GM21423 (cell line): ENCODE results near the gene SLC18A3.

Experiments used
- ATAC-seq: cut with Tn5 transposase; IDR thresholded peaks from one replicate; pipeline ENCODE4 v1.9.1; 2021; ENCODE audit warnings: mild to moderate bottlenecking, moderate library complexity; ENCODE audit not compliant: unreplicated experiment

The SLC18A3 gene

DNA sequence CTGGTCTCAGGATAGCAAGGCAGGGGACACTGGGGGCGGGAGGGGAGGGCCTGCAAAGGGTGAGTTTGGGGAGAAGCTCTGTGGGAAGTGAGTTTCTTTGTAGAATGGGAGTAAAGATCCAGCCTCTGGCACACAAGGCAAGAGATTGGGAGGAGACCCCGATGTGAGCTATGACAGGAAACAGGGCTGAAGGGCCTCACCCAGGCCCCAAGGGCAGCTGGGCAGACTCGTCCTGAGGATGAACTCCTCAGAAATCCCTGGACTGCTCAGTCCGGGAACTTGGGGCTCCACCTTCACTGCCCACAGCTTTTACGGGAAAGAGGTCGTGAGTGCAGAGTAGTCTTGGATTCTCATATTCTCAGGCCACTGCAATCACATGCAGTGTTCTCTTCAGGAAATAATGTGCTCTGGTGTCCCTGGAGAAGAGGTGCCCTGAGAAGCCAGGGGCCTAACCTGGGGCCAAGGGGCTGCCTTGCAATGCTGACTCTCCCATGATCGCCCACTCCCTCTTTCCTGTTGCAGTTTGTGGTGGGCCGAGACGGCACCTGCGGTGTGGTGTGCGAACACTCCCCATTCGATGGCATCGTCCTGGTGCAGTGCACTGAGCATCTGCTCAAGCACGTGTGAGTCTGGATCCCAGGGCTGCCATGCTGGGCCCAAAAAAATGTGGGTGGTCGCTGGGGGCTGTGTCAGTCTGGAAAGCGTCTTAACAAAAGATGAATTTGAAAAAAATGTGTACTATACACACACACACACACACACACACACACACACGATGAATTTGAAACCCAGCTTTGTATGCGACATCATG, 38.1 kb downstream of the SLC18A3 start:
- ATAC-seq = no peak

DNA sequence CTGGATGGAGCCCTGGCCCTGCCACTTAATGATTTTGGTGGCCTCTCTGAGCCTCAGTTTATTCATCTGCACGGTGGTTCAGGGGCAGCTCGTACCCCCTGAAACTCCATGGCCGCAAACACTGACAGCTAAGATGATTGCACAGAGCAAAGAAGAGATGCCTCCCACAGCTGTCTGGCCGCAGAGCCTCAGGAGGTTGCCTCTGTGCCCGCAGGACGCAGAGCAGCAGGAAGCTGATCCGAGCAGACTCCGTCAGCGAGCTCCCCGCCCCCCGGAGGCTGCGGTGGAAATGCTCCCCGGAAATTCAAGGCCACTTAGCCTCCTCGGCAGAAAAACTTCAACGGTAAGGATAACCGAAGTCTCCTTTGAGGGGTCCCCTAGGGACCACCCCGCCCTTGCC, 39.2 kb downstream of the SLC18A3 start:
- peak; percentile 54 for ATAC-seq

DNA sequence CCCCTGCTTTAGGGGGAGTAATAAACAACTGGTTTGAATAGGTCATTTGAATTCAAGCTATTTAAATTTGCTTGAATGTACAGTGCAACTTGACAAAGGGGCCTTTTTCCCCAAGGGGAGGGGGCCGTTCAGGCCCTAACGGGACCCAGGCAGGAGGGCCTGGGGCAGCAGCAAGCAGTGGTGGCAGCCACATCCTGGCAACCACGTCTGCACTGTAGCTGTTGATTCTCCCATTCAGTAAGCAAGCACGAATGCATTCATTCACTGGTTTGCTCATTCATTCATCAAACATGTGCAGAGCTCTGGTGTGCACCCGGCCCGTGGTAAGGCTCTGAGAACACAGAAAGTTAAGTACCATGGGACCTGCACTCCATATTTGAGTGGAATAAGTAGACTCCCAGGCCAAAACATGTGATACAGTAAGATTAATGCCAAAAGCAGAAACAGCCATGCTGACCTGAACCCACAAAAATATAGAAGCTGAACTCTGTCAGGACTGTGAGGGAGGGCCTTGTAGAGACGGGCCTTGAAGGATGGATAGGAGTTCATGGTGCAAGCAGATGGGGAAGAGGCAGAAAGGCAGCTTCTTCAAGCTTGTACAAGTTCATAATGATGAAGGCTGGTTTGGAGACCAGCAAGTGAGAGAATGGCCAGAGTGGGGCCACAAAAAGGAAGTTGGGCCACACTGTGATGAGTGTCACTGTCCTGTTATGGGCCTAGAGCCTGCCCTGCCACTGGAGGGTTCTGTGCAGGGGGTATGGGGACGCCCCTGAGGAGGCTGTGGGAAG, 40.0 kb downstream of the SLC18A3 start:
- no peak for ATAC-seq

DNA sequence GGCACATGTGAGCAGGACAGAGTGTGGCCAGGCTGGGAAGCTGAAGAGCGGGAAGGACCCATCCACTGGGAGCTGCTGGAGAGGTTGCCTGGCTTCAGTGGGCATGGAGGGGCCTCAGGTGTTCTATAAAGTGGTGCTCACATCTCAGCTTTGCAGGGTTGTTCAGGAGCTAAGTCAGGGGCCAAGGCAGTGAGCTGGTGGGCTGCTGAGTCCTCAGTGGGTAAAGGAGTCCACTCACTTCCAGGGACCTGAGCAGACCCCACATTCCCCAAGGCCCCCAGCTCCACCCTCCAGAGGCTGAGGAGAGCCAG, 40.6 kb downstream of the SLC18A3 start:
- ATAC-seq = no peak

DNA sequence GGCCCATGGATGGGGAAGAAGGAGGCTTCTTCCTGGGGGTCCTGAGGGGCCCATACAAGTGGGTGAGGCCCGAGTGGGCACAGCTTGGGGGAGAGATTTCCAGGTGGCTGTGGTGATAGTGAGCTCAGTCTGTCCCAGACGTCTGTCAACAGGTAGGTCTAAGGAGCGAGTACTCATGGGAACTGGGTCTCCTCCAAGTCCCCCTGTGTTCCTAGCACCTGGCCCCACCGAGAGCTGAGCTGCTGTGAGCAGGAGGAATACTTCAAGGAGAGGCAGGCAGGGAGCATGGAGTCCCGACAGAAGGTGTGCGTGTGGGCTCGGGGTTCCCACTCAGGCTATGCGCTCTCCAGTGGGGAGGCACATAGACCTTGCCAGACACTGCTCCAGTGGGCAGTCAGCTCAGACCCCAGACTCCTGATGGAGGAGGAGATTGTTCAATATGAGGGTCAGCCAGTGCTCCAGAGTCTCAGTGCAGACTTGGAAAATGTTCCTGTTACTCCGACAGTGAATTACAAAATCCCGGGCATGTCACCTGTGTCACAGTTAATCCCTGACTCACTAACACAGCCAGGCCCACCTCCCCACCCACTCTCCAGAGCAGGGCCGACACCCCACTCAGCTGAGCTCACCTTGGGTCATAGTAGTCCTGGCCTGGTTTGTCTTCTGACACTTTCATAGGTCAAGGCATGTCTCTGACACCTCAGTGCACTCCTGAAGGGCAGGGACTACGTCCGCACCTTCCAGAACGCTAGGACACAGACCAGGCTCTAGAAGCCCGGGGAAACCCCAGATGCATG, 41.1 kb downstream of the SLC18A3 start:
- ATAC-seq = no peak

DNA sequence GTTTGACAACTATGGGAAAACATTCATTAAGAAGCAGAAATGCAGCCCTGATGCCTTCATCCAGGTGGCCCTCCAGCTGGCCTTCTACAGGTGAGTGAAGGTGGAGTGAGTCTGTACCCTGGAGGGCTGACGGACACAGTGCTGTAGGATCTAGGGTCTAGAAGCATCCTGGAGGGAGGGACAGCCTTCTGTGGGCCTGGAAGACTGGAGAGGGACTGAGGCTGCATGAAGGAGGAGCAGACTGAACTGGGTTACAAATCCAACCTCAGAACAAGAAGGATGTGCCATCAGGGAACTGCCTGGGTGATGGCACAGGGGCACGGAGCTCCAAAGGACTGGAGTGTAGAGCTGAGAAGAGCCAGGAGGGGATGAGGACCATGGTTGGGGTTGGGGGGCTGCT, 41.8 kb downstream of the SLC18A3 start:
- no peak for ATAC-seq

DNA sequence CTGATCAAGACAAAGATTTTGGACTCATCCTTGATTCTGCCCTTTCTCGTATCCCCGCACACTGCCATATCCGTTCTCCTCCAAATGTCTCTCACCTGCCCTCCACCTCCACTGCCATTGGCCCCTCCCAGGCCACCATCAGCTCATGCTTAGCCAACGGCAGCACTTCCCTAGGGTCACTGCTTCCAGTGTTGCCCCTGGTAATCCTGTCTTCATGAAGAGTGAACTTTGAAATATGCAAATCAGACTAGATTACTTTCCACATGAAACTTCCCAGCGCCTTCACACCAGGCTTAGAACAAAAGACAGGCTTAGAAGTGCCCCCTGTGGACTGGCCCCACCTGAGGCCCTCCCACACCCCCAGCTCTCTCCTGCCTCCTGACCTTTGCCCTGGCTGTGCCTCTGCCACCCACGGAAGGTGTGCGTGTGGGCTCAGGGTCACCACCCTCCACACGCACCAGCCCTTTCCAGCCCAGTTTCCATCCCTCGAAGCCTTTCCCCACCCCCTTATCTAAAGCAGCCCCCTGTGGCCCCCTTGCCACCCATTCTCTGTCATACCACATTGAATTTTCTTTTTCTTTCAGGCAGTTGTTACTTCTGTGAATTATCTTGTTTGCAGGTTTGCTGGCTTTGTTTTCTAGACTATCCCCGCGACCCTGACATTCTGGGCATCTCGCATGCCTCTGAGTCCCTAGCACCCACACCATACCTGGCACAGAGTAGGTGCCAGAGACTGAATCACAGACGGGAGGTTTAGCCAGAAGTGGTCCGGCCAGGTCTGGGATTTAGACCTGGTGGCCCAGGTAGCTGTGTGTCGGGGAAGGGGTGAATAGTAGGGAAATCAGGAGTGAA, 42.5 kb downstream of the SLC18A3 start:
- no peak for ATAC-seq

DNA sequence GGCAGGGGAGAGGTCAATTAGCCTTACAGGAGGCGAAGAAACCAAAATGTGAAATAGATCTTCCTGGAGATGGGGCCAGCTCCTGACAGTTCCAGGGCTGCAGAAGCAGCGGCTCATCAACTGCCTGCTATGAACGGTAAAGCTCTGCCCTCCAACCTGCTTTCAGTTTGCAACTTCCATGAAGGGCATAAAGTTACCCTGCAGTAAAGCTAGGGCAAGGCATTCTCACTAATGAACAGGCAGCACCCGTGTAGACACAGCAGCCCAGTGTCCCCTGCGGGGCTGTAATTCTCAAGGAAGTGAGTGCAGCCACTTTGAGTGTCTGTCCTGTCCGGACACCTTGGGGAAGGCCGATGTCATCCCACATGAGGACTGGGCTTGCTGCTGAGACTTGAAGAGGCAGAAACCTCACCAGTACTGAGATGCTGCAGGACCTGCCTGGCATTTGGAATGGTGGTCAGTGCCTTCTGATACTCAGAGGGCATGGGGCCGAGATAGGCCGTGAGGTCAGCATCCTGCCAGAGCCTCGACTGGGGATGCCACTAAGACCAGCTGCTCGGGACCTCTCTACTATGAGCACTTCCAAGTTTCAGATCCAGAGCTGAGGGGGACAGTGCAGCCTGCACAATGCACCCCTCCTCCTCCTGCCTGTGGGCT, 43.3 kb downstream of the SLC18A3 start:
- ATAC-seq = no peak

DNA sequence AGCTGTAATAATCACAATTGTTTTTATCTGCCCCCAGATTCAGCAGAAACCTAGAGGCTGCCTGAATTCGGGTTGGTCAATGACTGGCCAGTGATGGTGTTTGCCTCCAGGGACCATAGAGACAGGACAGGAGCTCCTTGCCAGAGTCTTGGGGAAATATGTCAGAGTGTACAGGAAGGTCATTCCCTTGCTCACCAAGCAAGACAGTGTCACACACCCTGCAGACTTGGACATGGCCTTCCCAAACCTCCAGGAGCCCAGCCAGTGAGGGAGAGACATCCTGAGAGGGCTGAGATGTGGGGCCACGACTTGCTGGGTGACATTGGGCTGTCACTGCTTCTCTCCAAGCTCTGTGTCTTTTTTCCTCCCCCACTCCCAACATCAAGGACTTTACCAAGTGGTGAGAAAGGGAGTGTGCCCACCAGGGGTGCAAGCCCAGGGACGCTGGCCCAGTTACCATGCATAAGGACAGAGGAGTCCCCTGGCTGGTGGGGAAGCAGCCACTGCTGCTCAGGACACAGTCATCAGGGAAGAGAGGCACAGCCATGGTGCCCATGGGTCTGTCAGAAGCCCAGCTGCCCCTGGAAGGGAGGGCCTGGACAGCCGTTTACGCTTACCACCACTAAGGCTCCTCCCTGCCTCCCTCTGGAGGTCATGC, 44.1 kb downstream of the SLC18A3 start:
- ATAC-seq = no peak

DNA sequence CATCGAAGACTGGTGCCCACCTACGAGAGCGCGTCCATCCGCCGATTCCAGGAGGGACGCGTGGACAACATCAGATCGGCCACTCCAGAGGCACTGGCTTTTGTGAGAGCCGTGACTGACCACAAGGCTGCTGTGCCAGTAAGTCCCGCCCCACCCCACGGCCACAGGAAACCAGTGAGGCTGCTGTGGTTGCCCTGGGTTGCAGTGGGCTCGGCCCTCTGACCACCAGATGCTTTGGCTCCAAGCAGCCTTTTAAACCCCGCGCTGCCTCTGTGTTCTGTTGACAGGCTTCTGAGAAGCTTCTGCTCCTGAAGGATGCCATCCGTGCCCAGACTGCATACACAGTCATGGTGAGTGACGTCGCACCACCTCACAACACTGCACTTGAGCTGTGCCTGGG, 45.0 kb downstream of the SLC18A3 start:
- no peak for ATAC-seq

DNA sequence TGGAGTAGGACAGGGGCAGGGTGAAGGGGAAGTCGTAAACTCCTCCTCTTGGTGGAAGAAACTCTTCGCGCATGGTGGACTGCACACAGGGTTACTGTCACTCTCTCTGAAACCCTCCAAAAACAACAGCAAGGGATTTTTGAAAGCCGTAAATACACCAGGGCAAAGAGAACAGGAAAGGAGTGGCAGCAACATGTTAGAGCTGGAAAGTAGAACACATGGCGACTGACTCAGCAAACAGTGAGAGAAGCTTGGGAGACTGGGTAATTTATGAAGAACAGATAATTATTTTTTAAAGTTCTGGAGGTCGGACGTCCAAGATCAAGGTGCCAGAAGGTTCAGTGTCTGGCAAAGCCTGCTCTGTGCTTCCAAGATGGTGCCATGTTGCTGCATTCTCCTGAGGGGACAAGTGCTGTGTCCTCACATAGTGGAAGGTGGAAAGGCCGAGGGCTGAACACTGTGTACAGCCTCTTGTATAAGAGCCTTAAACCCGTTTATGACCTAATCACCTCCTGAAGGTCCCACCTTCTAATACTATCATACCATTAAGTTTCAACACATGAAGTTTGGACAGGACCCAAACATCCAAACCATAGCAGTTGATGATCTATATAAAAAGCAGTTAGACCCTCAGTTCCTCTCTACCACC, 46.9 kb downstream of the SLC18A3 start:
- no peak for ATAC-seq

DNA sequence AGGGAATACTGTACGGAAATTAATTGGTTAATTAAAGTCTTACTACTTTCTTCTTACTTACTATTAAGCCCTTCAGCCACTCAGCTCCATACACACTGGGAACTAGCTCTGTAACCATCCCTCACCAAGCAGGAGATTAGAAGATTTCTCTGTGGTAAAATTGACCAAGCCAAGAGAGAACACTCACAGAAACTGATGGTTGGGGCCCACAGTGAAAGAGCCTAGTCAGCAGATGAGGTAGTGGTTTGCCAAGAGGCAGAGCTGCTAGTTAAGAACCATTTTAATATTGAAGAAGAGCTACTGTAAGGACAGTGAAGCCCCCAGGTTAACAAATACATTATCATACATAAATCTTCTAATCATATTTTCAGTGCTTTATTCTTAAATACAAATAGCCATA, 47.5 kb downstream of the SLC18A3 start:
- ATAC-seq = no peak

DNA sequence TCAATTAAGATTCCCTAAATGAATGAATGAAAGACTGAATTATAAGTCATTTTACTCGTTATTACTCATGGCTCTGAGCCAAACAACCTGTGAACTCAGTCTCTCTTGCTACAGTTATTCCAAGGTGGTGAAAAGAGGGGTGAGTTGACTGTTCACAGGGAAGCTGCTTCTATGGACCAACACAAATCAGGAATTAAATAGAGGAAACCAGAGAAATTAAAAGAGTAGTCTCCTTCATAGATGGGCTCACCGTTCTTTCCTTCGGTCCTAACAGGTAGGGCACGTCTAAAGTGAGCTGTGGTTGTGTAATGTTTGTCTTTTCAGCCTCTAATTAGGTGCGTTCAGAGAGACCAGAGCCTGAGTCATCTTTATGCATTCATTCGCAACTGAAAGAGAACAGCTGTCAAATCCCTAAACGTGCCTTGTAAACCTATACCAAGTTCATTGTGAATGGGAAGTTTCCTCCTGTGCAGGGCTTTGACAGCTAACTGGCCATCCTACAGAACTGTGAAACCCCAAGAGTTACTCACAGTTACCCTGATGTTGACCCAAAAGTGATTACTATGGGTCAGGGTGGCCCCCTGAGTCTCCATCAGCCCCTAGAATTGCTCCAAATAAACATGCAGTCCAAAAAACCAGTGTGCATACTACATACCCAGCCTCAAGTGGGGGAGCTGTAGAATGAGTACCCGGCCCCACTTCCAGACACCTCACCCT, 51.2 kb downstream of the SLC18A3 start:
- no peak for ATAC-seq
